K562 (cell line): ENCODE results near the gene COA5. TPM values are rescaled to one million over a fixed set of nuclear protein-coding genes. Genes with fewer than 3 reads are reported as not detected.

Experiments used
- HMGN3 ChIP-seq: IDR thresholded peaks from 2 replicates; pipeline ENCODE4 v1.6.1; 2011; ENCODE audit warnings: borderline replicate concordance, low read depth, mild to moderate bottlenecking, mixed read lengths, low read length; ENCODE audit not compliant: insufficient read length; ENCODE audit errors: extremely low read depth
- HSF4 ChIP-seq: fragments of 250-450 bp; sonication (Bioruptor Pico); IDR thresholded peaks from 2 replicates; pipeline ENCODE4 v2.1.2; 2022; ENCODE audit warnings: mild to moderate bottlenecking, moderate library complexity, borderline replicate concordance
- NBN ChIP-seq: fragments of 450-650 bp; IDR thresholded peaks from 2 replicates; pipeline ENCODE4 v1.6.1; 2016; ENCODE audit warnings: low read depth, mild to moderate bottlenecking
- NCOA4 ChIP-seq: fragments of 450-650 bp; IDR thresholded peaks from 2 replicates; pipeline ENCODE4 v1.6.1; 2018; ENCODE audit warnings: mild to moderate bottlenecking; ENCODE audit not compliant: partially characterized antibody
- POLR2AphosphoS5 ChIP-seq: IDR thresholded peaks from 2 replicates; pipeline ENCODE4 v1.6.1; 2011; ENCODE audit warnings: mild to moderate bottlenecking, low read depth, low read length, moderate library complexity; ENCODE audit not compliant: control insufficient read depth, insufficient read depth
- SMARCB1 ChIP-seq: IDR thresholded peaks from 2 replicates; pipeline ENCODE4 v1.6.1; 2011; ENCODE audit warnings: improper control_type of control experiment, low read depth; ENCODE audit not compliant: insufficient read length
- SRSF1 ChIP-seq: fragments of 200-400 bp; formaldehyde crosslinking; IDR thresholded peaks from 2 replicates; pipeline ENCODE4 v1.6.1; 2017; ENCODE audit warnings: mild to moderate bottlenecking, low read depth, low read length, moderate library complexity
- SRSF9 ChIP-seq: fragments of 200-400 bp; formaldehyde crosslinking; IDR thresholded peaks from 2 replicates; pipeline ENCODE4 v1.6.1; 2017; ENCODE audit warnings: low read depth, low read length, borderline replicate concordance
- SUPT5H ChIP-seq: fragments of 450-650 bp; IDR thresholded peaks from 2 replicates; pipeline ENCODE4 v1.6.1; 2016
- polyA plus RNA-seq, 8 experiments: library from polyadenylated mRNA; depleted of rRNA in 4 of 8; stranded (reverse) in 5 of 8; unstranded in 3 of 8; fragments of >200 nt; fragmentation: Nextera tagmentation in 2 of 8; fragmentation: Illumina TruSeq in 1 of 8; extraction: Ambion mirVana in 2 of 8; extraction: Trizol in 1 of 8; gene quantifications; 2 replicates each; pipeline versions ENCODE4 v1.2.1 to v1.2.3, GENCODE V29; 2011 to 2014; ENCODE audit warnings: inconsistent platforms in 1 of 8, missing spikeins in 1 of 8
- total RNA-seq, 7 experiments: library from RNA; depleted of rRNA in 6 of 7; stranded (reverse); fragments of >200 nt in 6 of 7; fragmentation: Illumina TruSeq in 2 of 7; extraction: Trizol in 2 of 7; gene quantifications; 2 replicates each; pipeline versions ENCODE4 v1.2.1 to v1.2.3, GENCODE V29; 2011 to 2021; ENCODE audit warnings: low replicate concordance in 1 of 7
- TF ChIP-seq, protein P1 (sequence below), 3 experiments: fragments of 200-800 bp in 1 of 3; fragments of 250-450 bp in 1 of 3; fragments of 450-650 bp in 1 of 3; sonication (Bioruptor Pico) in 1 of 3; sonication (Bioruptor generic) in 1 of 3; formaldehyde crosslinking in 1 of 3; IDR thresholded peaks; 2 replicates each; pipeline versions ENCODE4 v1.6.1 to v1.8.0; 2016 to 2022; ENCODE audit warnings: mild to moderate bottlenecking in 2 of 3, missing genetic modification characterization in 2 of 3, missing compliant biosample characterization in 1 of 3, moderate library complexity in 1 of 3
- TF ChIP-seq, protein P2 (sequence below): fragments of 450-650 bp; IDR thresholded peaks from 2 replicates; pipeline ENCODE4 v1.6.1; 2016; ENCODE audit warnings: mild to moderate bottlenecking
- TF ChIP-seq, protein P3 (sequence below): fragments of 250-450 bp; sonication (Bioruptor Pico); IDR thresholded peaks from 2 replicates; pipeline ENCODE4 v1.5.0; 2022; ENCODE audit warnings: mild to moderate bottlenecking
- TF ChIP-seq, protein P4 (sequence below): sonication (generic); formaldehyde crosslinking; IDR thresholded peaks from 2 replicates; pipeline ENCODE4 v1.8.1; 2023; ENCODE audit warnings: mild to moderate bottlenecking, missing genetic modification reagents, moderate library complexity

The COA5 gene
- total and polyA plus RNA-seq, 9 of the 15 experiments (the other 6 are each of a cell fraction or from before 2014, with no cell fraction given) = 17.9 to 77.6 (median 33.4) TPM

DNA sequence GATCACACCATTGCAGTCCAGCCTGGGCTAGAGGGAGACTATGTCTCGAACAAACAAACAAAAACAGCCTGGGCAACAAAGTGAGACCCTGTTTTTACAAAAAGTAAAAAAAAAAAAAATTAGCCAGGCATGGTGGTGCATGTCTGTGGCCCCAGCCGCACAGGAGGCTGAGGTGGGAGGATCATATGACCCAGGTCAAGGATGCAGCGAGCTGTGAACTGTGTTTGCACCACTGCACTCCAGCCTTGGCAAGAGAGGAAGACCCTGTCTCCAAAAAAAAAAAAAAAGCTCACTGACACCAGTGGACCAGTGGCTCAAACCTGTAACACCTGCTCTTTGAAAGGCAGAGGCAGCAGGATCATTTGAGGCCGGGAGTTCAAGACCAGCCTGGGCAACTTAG is 40.1 kb upstream of the COA5 start (continued):
- TF ChIP-seq, protein P1, sequence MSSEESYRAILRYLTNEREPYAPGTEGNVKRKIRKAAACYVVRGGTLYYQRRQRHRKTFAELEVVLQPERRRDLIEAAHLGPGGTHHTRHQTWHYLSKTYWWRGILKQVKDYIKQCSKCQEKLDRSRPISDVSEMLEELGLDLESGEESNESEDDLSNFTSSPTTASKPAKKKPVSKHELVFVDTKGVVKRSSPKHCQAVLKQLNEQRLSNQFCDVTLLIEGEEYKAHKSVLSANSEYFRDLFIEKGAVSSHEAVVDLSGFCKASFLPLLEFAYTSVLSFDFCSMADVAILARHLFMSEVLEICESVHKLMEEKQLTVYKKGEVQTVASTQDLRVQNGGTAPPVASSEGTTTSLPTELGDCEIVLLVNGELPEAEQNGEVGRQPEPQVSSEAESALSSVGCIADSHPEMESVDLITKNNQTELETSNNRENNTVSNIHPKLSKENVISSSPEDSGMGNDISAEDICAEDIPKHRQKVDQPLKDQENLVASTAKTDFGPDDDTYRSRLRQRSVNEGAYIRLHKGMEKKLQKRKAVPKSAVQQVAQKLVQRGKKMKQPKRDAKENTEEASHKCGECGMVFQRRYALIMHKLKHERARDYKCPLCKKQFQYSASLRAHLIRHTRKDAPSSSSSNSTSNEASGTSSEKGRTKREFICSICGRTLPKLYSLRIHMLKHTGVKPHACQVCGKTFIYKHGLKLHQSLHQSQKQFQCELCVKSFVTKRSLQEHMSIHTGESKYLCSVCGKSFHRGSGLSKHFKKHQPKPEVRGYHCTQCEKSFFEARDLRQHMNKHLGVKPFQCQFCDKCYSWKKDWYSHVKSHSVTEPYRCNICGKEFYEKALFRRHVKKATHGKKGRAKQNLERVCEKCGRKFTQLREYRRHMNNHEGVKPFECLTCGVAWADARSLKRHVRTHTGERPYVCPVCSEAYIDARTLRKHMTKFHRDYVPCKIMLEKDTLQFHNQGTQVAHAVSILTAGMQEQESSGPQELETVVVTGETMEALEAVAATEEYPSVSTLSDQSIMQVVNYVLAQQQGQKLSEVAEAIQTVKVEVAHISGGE (CRISPR knock-in tag; IDR thresholded peaks at IDR 0.05) = no peak
- TF ChIP-seq HMGN3 (no peak), SRSF1 (no peak), POLR2AphosphoS5 (no peak), HSF4 (CRISPR knock-in tag) (no peak), SRSF9 (no peak), NBN (no peak), SMARCB1 (no peak), SUPT5H (no peak), NCOA4 (no peak)
- TF ChIP-seq, protein P2, sequence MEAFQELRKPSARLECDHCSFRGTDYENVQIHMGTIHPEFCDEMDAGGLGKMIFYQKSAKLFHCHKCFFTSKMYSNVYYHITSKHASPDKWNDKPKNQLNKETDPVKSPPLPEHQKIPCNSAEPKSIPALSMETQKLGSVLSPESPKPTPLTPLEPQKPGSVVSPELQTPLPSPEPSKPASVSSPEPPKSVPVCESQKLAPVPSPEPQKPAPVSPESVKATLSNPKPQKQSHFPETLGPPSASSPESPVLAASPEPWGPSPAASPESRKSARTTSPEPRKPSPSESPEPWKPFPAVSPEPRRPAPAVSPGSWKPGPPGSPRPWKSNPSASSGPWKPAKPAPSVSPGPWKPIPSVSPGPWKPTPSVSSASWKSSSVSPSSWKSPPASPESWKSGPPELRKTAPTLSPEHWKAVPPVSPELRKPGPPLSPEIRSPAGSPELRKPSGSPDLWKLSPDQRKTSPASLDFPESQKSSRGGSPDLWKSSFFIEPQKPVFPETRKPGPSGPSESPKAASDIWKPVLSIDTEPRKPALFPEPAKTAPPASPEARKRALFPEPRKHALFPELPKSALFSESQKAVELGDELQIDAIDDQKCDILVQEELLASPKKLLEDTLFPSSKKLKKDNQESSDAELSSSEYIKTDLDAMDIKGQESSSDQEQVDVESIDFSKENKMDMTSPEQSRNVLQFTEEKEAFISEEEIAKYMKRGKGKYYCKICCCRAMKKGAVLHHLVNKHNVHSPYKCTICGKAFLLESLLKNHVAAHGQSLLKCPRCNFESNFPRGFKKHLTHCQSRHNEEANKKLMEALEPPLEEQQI = no peak
- TF ChIP-seq, protein P3, sequence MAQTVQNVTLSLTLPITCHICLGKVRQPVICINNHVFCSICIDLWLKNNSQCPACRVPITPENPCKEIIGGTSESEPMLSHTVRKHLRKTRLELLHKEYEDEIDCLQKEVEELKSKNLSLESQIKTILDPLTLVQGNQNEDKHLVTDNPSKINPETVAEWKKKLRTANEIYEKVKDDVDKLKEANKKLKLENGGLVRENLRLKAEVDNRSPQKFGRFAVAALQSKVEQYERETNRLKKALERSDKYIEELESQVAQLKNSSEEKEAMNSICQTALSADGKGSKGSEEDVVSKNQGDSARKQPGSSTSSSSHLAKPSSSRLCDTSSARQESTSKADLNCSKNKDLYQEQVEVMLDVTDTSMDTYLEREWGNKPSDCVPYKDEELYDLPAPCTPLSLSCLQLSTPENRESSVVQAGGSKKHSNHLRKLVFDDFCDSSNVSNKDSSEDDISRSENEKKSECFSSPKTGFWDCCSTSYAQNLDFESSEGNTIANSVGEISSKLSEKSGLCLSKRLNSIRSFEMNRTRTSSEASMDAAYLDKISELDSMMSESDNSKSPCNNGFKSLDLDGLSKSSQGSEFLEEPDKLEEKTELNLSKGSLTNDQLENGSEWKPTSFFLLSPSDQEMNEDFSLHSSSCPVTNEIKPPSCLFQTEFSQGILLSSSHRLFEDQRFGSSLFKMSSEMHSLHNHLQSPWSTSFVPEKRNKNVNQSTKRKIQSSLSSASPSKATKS (CRISPR knock-in tag) = no peak
- TF ChIP-seq, protein P4, sequence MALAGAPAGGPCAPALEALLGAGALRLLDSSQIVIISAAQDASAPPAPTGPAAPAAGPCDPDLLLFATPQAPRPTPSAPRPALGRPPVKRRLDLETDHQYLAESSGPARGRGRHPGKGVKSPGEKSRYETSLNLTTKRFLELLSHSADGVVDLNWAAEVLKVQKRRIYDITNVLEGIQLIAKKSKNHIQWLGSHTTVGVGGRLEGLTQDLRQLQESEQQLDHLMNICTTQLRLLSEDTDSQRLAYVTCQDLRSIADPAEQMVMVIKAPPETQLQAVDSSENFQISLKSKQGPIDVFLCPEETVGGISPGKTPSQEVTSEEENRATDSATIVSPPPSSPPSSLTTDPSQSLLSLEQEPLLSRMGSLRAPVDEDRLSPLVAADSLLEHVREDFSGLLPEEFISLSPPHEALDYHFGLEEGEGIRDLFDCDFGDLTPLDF (CRISPR knock-in tag) = no peak
